ENCODE results near the gene FBXO28.

The FBXO28 gene

GRCh38 chr1:224116131-224116530 lies 2.2 kb downstream of the FBXO28 start:
- peak; percentile 63 for TF ChIP-seq CTCF (IDR thresholded peaks at IDR 0.05)

- no peak for TF ChIP-seq CTCF (IDR thresholded peaks at IDR 0.05)
Measured at GRCh38 chr1:224118688-224119087, 4.8 kb downstream of the FBXO28 start.

GRCh38 chr1:224123136-224123535 lies 9.2 kb downstream of the FBXO28 start:
- TF ChIP-seq CTCF (IDR thresholded peaks at IDR 0.05), result no peak

- no peak for TF ChIP-seq CTCF (IDR thresholded peaks at IDR 0.05)
Measured at GRCh38 chr1:224124220-224124619, 10.3 kb downstream of the FBXO28 start.

GRCh38 chr1:224127925-224128819 lies 14.3 kb downstream of the FBXO28 start:
- no peak for TF ChIP-seq CTCF (IDR thresholded peaks at IDR 0.05)

GRCh38 chr1:224131253-224131652 lies 17.3 kb downstream of the FBXO28 start:
- no peak for TF ChIP-seq CTCF (IDR thresholded peaks at IDR 0.05)

- TF ChIP-seq CTCF (IDR thresholded peaks at IDR 0.05), result no peak
Measured at GRCh38 chr1:224132901-224133300, 19.0 kb downstream of the FBXO28 start.

All from LNCAP (cell line).